SK-N-MC (cell line): ENCODE measurements around the gene TXK.

ENCODE experiments used
- DNase-seq: peaks from one replicate; pipeline ENCODE4 v3.0.0-alpha.2; 2011; ENCODE audit warnings: low read depth, low spot score
- H3K27ac ChIP-seq: fragments of 200-600 bp; sonication (generic); 2 replicates; pipeline ENCODE4 v1.5.1; 2016; ENCODE audit warnings: mixed run types
- H3K36me3 ChIP-seq: fragments of 200-600 bp; sonication (generic); 2 replicates; pipeline ENCODE4 v1.6.1; 2017; ENCODE audit warnings: antibody characterized with exemption, low read length, mixed read lengths; ENCODE audit not compliant: insufficient read depth
- H3K4me3 ChIP-seq: fragments of 200-600 bp; sonication (generic); 2 replicates; pipeline ENCODE4 v1.5.1; 2016
- H3K9ac ChIP-seq: fragments of 200-600 bp; sonication (generic); 2 replicates; pipeline ENCODE4 v1.8.0; 2017; ENCODE audit warnings: mixed run types, mixed read lengths; ENCODE audit not compliant: insufficient read length
- H3K9me3 ChIP-seq: fragments of 200-600 bp; sonication (generic); 2 replicates; pipeline ENCODE4 v1.6.1; 2017; ENCODE audit warnings: low read depth, mild to moderate bottlenecking, antibody characterized with exemption, low read length, moderate library complexity, mixed read lengths
- EZH2 ChIP-seq: fragments of 200-600 bp; sonication (generic); IDR thresholded peaks from one replicate; pipeline ENCODE4 v1.6.1; 2017; ENCODE audit warnings: antibody characterized with exemption
- FOXP2 ChIP-seq: optimal IDR thresholded peaks from 2 replicates; pipeline ENCODE3; 2011; ENCODE audit warnings: mild to moderate bottlenecking, moderate library complexity; ENCODE audit not compliant: insufficient read depth; ENCODE audit errors: extremely low read length, control extremely low read depth
- POLR2AphosphoS5 ChIP-seq: IDR thresholded peaks from 2 replicates; pipeline ENCODE4 v1.6.1; 2012; ENCODE audit warnings: mild to moderate bottlenecking, low read depth, low read length, borderline replicate concordance

Gene TXK

GRCh38 chr4:48127682-48128404, 6.2 kb downstream of the TXK start:
- Histone ChIP-seq H3K4me3 (no peak overlapping the region), H3K36me3 (no peaks in the 10 kb centered on the region), H3K9me3 (no peaks in the 10 kb centered on the region), H3K9ac (no peak overlapping the region), H3K27ac (no peak overlapping the region)
- peak; percentile 8 for DNase-seq
- TF ChIP-seq FOXP2 (no peak), POLR2AphosphoS5 (no peak), EZH2 (no peak)

- Histone ChIP-seq H3K36me3 (no peaks in the 10 kb centered on the region), H3K9ac (no peak overlapping the region), H3K9me3 (no peaks in the 10 kb centered on the region), H3K4me3 (no peak overlapping the region), H3K27ac (no peak overlapping the region)
- TF ChIP-seq POLR2AphosphoS5 (no peak), EZH2 (no peak), FOXP2 (no peak)
- DNase-seq: no peak
These were observed 6.8 kb downstream of the TXK start for GRCh38 chr4:48127231-48127630.

GRCh38 chr4:48126621-48127020, 7.4 kb downstream of the TXK start:
- no peak for DNase-seq
- TF ChIP-seq FOXP2 (no peak), POLR2AphosphoS5 (no peak), EZH2 (no peak)
- Histone ChIP-seq H3K4me3 (no peak overlapping the region), H3K9me3 (no peaks in the 10 kb centered on the region), H3K27ac (no peak overlapping the region), H3K36me3 (no peaks in the 10 kb centered on the region), H3K9ac (no peak overlapping the region)

- no peak for DNase-seq
These were observed 9.2 kb downstream of the TXK start for GRCh38 chr4:48124870-48125269.

GRCh38 chr4:48122756-48123155, 11.3 kb downstream of the TXK start:
- no peaks in the 10 kb centered on the region for H3K36me3 ChIP-seq
- no peak overlapping the region for H3K27ac ChIP-seq
- H3K4me3 ChIP-seq: no peak overlapping the region
- no peak overlapping the region for H3K9ac ChIP-seq
- TF ChIP-seq EZH2: no peak
- H3K9me3 ChIP-seq: no peaks in the 10 kb centered on the region
- DNase-seq: no peak

More at GRCh38 chr4:48124870-48125269, 9.2 kb downstream of the TXK start:
- TF ChIP-seq FOXP2: no peak
- Histone ChIP-seq H3K36me3 (no peaks in the 10 kb centered on the region), H3K9me3 (no peaks in the 10 kb centered on the region), H3K9ac (no peak overlapping the region), H3K4me3 (no peak overlapping the region), H3K27ac (no peak overlapping the region)

GRCh38 chr4:48121180-48121579, 12.9 kb downstream of the TXK start:
- no peak for TF ChIP-seq EZH2
- TF ChIP-seq POLR2AphosphoS5: no peak
- H3K9me3 ChIP-seq: no peaks in the 10 kb centered on the region
- DNase-seq: no peak

GRCh38 chr4:48120132-48120531, 13.9 kb downstream of the TXK start:
- H3K9ac ChIP-seq: no peak overlapping the region
- no peaks in the 10 kb centered on the region for H3K36me3 ChIP-seq
- no peak overlapping the region for H3K4me3 ChIP-seq
- no peaks in the 10 kb centered on the region for H3K9me3 ChIP-seq
- TF ChIP-seq POLR2AphosphoS5 (no peak), EZH2 (no peak), FOXP2 (no peak)
- DNase-seq: no peak
- no peak overlapping the region for H3K27ac ChIP-seq

More at GRCh38 chr4:48121180-48121579, 12.9 kb downstream of the TXK start:
- Histone ChIP-seq H3K4me3 (no peak overlapping the region), H3K9ac (no peak overlapping the region), H3K36me3 (no peaks in the 10 kb centered on the region), H3K27ac (no peak overlapping the region)

- H3K4me3 ChIP-seq: no peak overlapping the region
- TF ChIP-seq POLR2AphosphoS5 (no peak), FOXP2 (no peak), EZH2 (no peak)
- H3K27ac ChIP-seq: no peak overlapping the region
- no peaks in the 10 kb centered on the region for H3K36me3 ChIP-seq
- H3K9me3 ChIP-seq: no peaks in the 10 kb centered on the region
- H3K9ac ChIP-seq: no peak overlapping the region
- DNase-seq: no peak
These were observed 14.4 kb downstream of the TXK start for GRCh38 chr4:48119646-48120045.

GRCh38 chr4:48118081-48118480, 16.0 kb downstream of the TXK start:
- TF ChIP-seq POLR2AphosphoS5: no peak
- TF ChIP-seq EZH2: no peak
- TF ChIP-seq FOXP2: no peak
- DNase-seq: no peak
- H3K9ac ChIP-seq: no peak overlapping the region
- H3K4me3 ChIP-seq: no peak overlapping the region
- no peaks in the 10 kb centered on the region for H3K36me3 ChIP-seq
- H3K27ac ChIP-seq: no peak overlapping the region
- H3K9me3 ChIP-seq: no peaks in the 10 kb centered on the region
